Trophoblast cell (in vitro differentiated cells and primary cell): ENCODE measurements around the gene DSTN.

Experiments
- DNase-seq, 2 donors: peaks; one replicate each; pipeline ENCODE4 v3.0.0-alpha.2; 2016
- H2AFZ ChIP-seq: 2 replicates; pipeline ENCODE4 v1.6.1; 2013; ENCODE audit warnings: low read length, moderate library complexity, mild to moderate bottlenecking; ENCODE audit not compliant: insufficient read depth, poor library complexity
- H2AK5ac ChIP-seq: 2 replicates; pipeline ENCODE4 v1.6.1; 2013; ENCODE audit warnings: mild to moderate bottlenecking, low read length
- H2BK120ac ChIP-seq: 2 replicates; pipeline ENCODE4 v1.6.1; 2013; ENCODE audit warnings: low read length, mild to moderate bottlenecking, moderate library complexity; ENCODE audit not compliant: insufficient read depth, poor library complexity
- H2BK12ac ChIP-seq: 2 replicates; pipeline ENCODE4 v1.6.1; 2013; ENCODE audit warnings: mild to moderate bottlenecking, low read length, moderate library complexity
- H2BK5ac ChIP-seq: 2 replicates; pipeline ENCODE4 v1.6.1; 2013; ENCODE audit warnings: low read length, low read depth, moderate library complexity, mild to moderate bottlenecking; ENCODE audit not compliant: poor library complexity
- H3K14ac ChIP-seq: 2 replicates; pipeline ENCODE4 v1.6.1; 2013; ENCODE audit warnings: mild to moderate bottlenecking, low read length
- H3K18ac ChIP-seq: 2 replicates; pipeline ENCODE4 v1.6.1; 2013; ENCODE audit warnings: mild to moderate bottlenecking, low read length
- H3K23ac ChIP-seq: 2 replicates; pipeline ENCODE4 v1.6.1; 2013; ENCODE audit warnings: low read length
- H3K27ac ChIP-seq: 2 replicates; pipeline ENCODE4 v1.5.1; 2013; ENCODE audit warnings: low read depth, mild to moderate bottlenecking, inconsistent platforms, low read length, moderate library complexity
- H3K27me3 ChIP-seq: 2 replicates; pipeline ENCODE4 v1.6.1; 2013; ENCODE audit warnings: inconsistent platforms, mild to moderate bottlenecking, low read length, moderate library complexity; ENCODE audit not compliant: insufficient read depth
- H3K36me3 ChIP-seq, 2 experiments: 1 replicate in 1 of 2; 2 replicates in 1 of 2; pipeline ENCODE4 v1.6.1; 2013; ENCODE audit warnings: low read length in 2 of 2, mild to moderate bottlenecking in 2 of 2, moderate library complexity in 1 of 2; ENCODE audit not compliant: insufficient read depth in 2 of 2, control insufficient read depth in 1 of 2
- H3K4ac ChIP-seq: 2 replicates; pipeline ENCODE4 v1.6.1; 2013; ENCODE audit warnings: low read depth, mild to moderate bottlenecking, low read length, moderate library complexity
- H3K4me1 ChIP-seq, 2 experiments: 1 replicate in 1 of 2; 2 replicates in 1 of 2; pipeline ENCODE4 v1.6.1; 2013; ENCODE audit warnings: low read length in 2 of 2, mild to moderate bottlenecking in 2 of 2, moderate library complexity in 1 of 2; ENCODE audit not compliant: insufficient read depth in 2 of 2, control insufficient read depth in 1 of 2
- H3K4me2 ChIP-seq: 2 replicates; pipeline ENCODE4 v1.6.1; 2013; ENCODE audit warnings: inconsistent platforms, mild to moderate bottlenecking, low read length, moderate library complexity
- H3K4me3 ChIP-seq: 2 replicates; pipeline ENCODE4 v1.5.1; 2013; ENCODE audit warnings: mild to moderate bottlenecking, low read depth, low read length, inconsistent platforms
- H3K79me1 ChIP-seq: one replicate; pipeline ENCODE4 v1.6.1; 2013; ENCODE audit warnings: low read length
- H3K79me2 ChIP-seq: 2 replicates; pipeline ENCODE4 v1.6.1; 2013; ENCODE audit warnings: low read length, mild to moderate bottlenecking; ENCODE audit not compliant: control insufficient read depth, insufficient read depth, poor library complexity
- H3K9ac ChIP-seq: 2 replicates; pipeline ENCODE4 v1.6.1; 2013; ENCODE audit warnings: mild to moderate bottlenecking, low read length
- H3K9me3 ChIP-seq: 2 replicates; pipeline ENCODE4 v1.6.1; 2013; ENCODE audit warnings: low read depth, mild to moderate bottlenecking, control low read depth, inconsistent platforms, low read length; ENCODE audit not compliant: insufficient read depth
- H4K12ac ChIP-seq: 2 replicates; pipeline ENCODE4 v1.6.1; 2013; ENCODE audit warnings: low read depth, mild to moderate bottlenecking, low read length, moderate library complexity
- H4K8ac ChIP-seq: 2 replicates; pipeline ENCODE4 v1.6.1; 2013; ENCODE audit warnings: low read depth, mild to moderate bottlenecking, low read length, moderate library complexity
- H4K91ac ChIP-seq: one replicate; pipeline ENCODE4 v1.6.1; 2013; ENCODE audit warnings: low read depth, mild to moderate bottlenecking, low read length, moderate library complexity
- WGBS: extraction: QIAGEN DNeasy Blood & Tissue Kit; methylation state at CpG from one replicate; pipeline ENCODE4 v1.1.7; 2013; ENCODE audit warnings: missing lambda C conversion rate; ENCODE audit not compliant: insufficient read length, insufficient coverage; ENCODE audit errors: extremely low coverage; 5-methylcytosine and 5-hydroxymethylcytosine counted together

Gene DSTN

GRCh38 chr20:17648791-17649730 lies 79.2 kb downstream of the DSTN start:
- Histone ChIP-seq H4K91ac (no peak overlapping the region), H3K4me3 (no peak overlapping the region), H3K18ac (no peak overlapping the region), H3K9ac (no peak overlapping the region), H3K4me2 (no peak overlapping the region), H3K36me3 (peaks cover 33 to 50% of the 10 kb centered on the region in 2 experiments), H2BK5ac (no peak overlapping the region), H3K79me1 (no peaks in the 10 kb centered on the region), H2AK5ac (no peak overlapping the region), H3K27ac (no peak overlapping the region), H2BK12ac (no peak overlapping the region), H2BK120ac (no peak overlapping the region), H2AFZ (no peak overlapping the region), H3K23ac (no peak overlapping the region), H3K9me3 (no peaks in the 10 kb centered on the region), H3K4ac (no peak overlapping the region), H3K79me2 (peaks cover 6% of the 10 kb centered on the region), H3K27me3 (no peaks in the 10 kb centered on the region), H4K12ac (no peak overlapping the region), H4K8ac (no peak overlapping the region), H3K4me1 (no peaks in the 10 kb centered on the region), H3K14ac (no peak overlapping the region)
- no CpG with 5 or more reads among the region's 20 CpGs for WGBS
- no peak for DNase-seq

- Histone ChIP-seq H3K27me3 (no peaks in the 10 kb centered on the region), H2BK5ac (no peak overlapping the region), H3K4me1 (peaks cover 0 to 2% of the 10 kb centered on the region in 2 experiments), H3K79me2 (peaks cover 6% of the 10 kb centered on the region), H2AK5ac (no peak overlapping the region), H3K9me3 (no peaks in the 10 kb centered on the region), H2BK120ac (no peak overlapping the region), H4K12ac (no peak overlapping the region), H2BK12ac (no peak overlapping the region), H3K79me1 (no peaks in the 10 kb centered on the region), H3K23ac (no peak overlapping the region), H3K18ac (no peak overlapping the region), H4K8ac (no peak overlapping the region), H4K91ac (no peak overlapping the region), H2AFZ (no peak overlapping the region), H3K27ac (no peak overlapping the region), H3K9ac (no peak overlapping the region), H3K36me3 (peaks cover 38 to 56% of the 10 kb centered on the region in 2 experiments), H3K4me3 (no peak overlapping the region), H3K4me2 (no peak overlapping the region), H3K4ac (no peak overlapping the region), H3K14ac (no peak overlapping the region)
- WGBS = no CpG with 5 or more reads among the region's 12 CpGs
- DNase-seq = no peak
Measured at GRCh38 chr20:17650301-17651128, 80.6 kb downstream of the DSTN start.

GRCh38 chr20:17651129-17651759 lies 81.4 kb downstream of the DSTN start:
- Histone ChIP-seq H3K23ac (no peak overlapping the region), H3K4me2 (no peak overlapping the region), H2BK12ac (no peak overlapping the region), H3K27me3 (no peaks in the 10 kb centered on the region), H3K27ac (no peak overlapping the region), H3K14ac (no peak overlapping the region), H3K18ac (no peak overlapping the region), H3K9me3 (no peaks in the 10 kb centered on the region), H4K8ac (no peak overlapping the region), H4K91ac (no peak overlapping the region), H3K9ac (no peak overlapping the region), H3K4ac (no peak overlapping the region), H2BK120ac (no peak overlapping the region), H4K12ac (no peak overlapping the region), H3K4me3 (no peak overlapping the region), H3K79me1 (no peaks in the 10 kb centered on the region), H2BK5ac (no peak overlapping the region), H3K79me2 (peaks cover 6% of the 10 kb centered on the region), H2AK5ac (no peak overlapping the region), H3K36me3 (peaks cover 39 to 56% of the 10 kb centered on the region in 2 experiments), H3K4me1 (peaks cover 0 to 4% of the 10 kb centered on the region in 2 experiments), H2AFZ (no peak overlapping the region)
- no peak for DNase-seq
- WGBS = no CpG with 5 or more reads among the region's 11 CpGs

GRCh38 chr20:17651760-17652388 lies 82.0 kb downstream of the DSTN start:
- H3K4me1 ChIP-seq = peaks cover 0 to 4% of the 10 kb centered on the region in 2 experiments
- H4K12ac ChIP-seq = no peak overlapping the region
- no peak overlapping the region for H3K4me2 ChIP-seq
- no peak for DNase-seq
- H3K27ac ChIP-seq = no peak overlapping the region
- peaks cover 6% of the 10 kb centered on the region for H3K79me2 ChIP-seq
- H2BK5ac ChIP-seq = no peak overlapping the region
- H4K8ac ChIP-seq = no peak overlapping the region
- H3K27me3 ChIP-seq = no peaks in the 10 kb centered on the region
- WGBS = no CpG with 5 or more reads among the region's 2 CpGs
- no peak overlapping the region for H3K4me3 ChIP-seq
- no peak overlapping the region for H2AFZ ChIP-seq
- no peak overlapping the region for H3K4ac ChIP-seq
- no peak overlapping the region for H3K23ac ChIP-seq
- H3K36me3 ChIP-seq = peaks cover 36 to 52% of the 10 kb centered on the region in 2 experiments
- no peak overlapping the region for H2AK5ac ChIP-seq
- H2BK12ac ChIP-seq = no peak overlapping the region
- H3K9me3 ChIP-seq = no peaks in the 10 kb centered on the region
- no peaks in the 10 kb centered on the region for H3K79me1 ChIP-seq
- peak overlapping the region; percentile 41 for H3K18ac ChIP-seq
- no peak overlapping the region for H3K9ac ChIP-seq
- no peak overlapping the region for H2BK120ac ChIP-seq
- no peak overlapping the region for H3K14ac ChIP-seq
- H4K91ac ChIP-seq = no peak overlapping the region
